ELF-1 (cell line): ENCODE measurements around the gene APOL4.
"Not testable (repeated sequence)": the region's sequence is repeated elsewhere in the genome, so short reads cannot be mapped to it uniquely, and the experiment has no call there.

Source experiments
- DNase-seq: peaks from one replicate; pipeline ENCODE4 v3.0.0-alpha.2; 2016; ENCODE audit warnings: low read depth, low spot score

The APOL4 gene

DNA sequence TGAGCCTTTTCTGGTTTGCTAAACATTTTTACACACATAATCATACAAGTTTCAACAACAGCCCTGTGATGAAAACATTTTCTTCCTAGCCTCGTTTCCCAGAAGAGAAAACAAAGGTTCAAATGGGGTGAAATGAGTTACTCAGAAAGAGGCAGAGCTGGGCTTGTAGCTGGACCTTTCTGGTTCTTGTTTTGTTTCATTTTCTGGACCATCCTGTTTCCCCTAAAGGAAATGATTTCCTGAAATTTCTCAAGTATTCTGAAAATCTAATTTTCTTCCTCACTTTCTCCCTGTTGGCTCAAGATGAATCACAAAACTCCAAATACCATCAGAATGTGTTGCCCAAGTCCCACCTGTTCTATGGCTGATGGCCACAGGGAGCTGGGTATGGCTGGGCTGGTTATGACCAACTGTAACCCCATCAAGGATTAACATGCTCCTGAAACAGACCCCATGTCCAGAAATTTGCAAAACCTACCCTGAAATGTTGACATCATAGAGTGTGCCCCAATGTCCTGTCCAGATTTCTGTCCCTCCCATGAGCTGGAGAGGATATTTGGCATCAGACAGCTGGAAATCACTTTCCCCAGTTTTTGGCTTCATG, 6.7 kb upstream of the APOL4 start:
- DNase-seq = no peak

DNA sequence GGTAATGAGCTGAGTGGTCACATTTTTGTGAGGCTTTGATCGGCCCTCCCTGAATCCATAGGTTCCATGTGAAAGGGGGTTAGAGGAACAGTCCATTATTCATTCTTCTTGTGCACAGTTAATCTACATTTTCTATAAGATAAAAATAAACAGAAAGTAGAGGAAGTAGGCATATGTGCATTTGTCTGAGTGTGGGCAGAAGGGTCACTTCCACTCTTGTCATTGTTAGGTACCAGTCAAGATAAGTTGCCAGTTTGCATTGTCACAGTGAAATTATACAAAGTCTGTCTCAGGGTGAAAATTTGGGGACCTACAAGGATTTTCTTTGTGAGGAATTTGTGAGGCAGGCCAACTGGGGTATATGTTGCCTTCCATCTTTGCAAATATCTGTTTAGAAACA, 4.6 kb upstream of the APOL4 start:
- DNase-seq = no peak

DNA sequence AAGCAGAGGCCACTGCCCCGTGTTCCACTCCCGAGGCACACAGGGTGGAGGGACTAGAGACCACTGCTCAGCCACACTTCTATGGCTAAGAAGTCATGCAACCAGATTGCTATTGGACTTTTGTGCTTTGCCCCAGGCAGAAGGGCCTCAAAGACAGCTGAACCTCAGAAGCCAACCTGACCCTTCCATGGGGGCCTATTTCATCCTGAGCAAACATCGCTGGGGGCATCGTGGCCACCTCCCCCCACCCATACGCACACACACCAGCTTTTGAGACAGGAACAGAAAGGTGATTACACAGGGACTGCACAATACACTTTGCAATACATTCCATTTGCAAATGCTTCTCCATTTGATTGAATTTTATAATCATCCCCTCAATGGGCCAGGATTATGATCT, 4.0 kb upstream of the APOL4 start:
- not testable (repeated sequence) for DNase-seq

DNA sequence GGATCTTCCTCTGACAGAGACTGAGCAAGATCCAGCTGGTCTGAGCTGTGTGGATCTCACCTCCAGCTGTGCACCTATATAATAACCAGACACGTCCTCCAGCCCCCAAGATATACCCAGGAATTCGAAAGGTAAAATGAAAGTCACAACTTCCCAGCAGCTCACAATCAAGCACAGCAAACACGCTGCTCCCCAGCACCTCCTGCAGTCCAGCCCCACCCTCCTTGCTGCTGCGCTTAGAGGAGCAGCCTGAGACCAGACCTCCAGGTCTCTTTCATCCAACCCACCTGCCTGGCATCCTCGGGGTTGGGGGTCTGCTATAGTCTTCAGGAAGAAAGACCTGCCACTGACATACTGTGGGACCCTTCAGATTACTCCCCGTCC, 3.0 kb upstream of the APOL4 start:
- no peak for DNase-seq

DNA sequence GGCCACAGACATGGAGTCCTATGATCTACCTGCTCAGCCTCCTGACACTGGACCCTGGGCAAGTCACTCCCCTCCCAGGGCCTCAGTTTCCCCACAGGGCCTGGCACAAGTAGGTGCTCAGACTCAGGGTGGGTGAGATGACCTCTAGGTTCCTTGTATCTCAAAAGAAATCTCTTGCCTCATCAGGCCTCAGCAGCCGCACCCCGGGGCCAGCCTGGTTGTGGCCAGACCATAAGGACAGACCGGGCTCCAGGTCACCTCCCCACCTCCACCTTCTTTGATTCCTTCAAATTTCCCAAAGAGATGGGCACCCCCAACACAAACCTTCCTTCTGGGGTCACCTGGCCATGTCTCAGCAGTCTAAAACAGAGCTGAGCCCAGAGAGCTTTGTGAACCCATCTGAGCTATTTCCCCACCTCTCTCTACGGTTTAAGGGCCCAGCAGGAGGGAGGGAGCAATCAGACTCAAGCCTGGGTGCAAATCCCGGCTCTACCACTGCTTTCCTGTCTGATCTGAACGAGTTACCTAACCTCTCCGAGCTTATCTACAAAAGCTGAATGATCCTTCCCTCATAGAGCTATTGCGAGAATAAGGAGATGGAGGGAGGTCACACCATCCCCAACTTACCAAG, 2.5 kb upstream of the APOL4 start:
- no peak for DNase-seq

DNA sequence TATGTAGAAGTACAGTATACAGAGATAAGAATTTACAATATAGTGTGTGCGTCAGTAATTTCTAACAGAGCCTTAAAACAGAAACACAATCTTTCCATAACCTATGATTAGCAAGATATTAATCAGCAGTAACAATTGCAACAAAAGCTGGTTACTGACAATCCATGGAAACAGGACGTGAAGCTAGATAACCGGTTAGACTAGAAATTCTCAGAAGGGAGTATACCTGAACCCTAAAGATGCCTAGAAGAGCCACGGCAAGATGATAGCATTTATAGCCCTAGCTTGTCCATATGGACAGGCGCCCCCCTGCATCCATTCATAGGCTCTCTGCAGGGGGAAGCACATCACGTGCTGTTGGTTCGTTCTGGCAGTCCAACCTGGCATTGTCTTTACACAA, 1.8 kb upstream of the APOL4 start:
- not testable (repeated sequence) for DNase-seq

DNA sequence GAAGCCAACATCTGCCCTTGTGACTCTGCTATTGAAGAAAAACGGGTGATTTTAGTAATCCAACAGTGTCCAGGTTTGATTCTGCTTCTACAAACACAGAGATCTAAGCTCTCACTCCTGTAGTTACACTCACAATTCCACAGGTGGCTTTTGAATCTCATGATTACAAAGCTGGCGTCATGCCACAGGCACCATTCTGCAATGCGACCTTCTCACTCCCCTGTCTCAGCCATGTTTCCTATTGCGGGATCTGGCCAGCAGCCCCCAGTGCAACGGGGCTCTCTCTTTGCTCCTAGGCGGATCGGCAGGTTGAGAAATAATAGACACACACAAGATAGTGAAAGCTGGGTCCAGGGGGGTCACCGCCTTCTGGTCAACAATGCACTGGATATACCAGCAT, 1.3 kb upstream of the APOL4 start:
- DNase-seq = not testable (repeated sequence)

DNA sequence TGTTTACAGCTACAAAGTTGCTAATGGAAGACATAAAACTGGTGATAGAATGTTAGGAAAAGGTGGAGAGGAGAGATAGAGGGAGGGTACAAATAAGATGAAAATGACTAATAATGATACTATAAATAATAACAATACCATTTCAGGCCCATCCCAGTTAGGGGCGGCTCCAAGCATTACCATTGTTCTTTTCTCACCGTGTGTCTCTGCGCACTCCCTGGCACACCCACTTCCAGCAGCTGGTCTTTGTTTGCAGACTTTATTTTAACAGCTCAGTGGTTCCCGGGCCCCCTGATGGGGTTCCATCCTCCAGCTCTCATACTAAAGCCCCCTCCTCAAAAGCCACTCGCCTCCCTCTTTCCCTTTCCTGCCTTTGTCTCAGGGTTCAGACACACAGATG, 584 bp downstream of the APOL4 start:
- not testable (repeated sequence) for DNase-seq

DNA sequence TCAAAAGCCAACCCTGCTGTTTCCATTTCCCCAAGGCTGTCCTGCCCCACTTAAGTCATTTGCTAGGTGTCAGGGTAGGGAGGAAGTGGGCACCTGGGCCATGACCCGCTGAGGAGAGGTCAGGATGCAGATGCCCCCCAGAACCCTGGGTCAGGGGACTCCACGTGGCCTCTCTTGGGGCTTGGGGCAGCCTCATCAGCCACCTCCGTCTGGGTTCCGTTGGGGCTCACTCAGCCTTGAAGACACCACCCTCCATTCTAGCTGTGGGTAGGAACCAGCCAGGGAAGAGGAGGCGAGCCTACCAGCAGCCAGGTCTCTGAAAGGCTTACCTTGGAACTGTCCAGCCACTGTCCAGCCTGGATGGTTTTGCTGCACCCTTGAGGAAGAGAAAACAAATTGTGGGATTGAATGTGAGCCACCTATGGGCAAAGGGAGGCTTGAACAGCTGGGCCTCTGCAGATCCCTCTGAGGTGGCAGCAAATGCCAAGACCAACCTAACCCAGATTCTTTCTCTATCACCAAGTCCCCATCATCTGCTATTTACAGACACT, 2.5 kb downstream of the APOL4 start:
- DNase-seq = peak; percentile 14

DNA sequence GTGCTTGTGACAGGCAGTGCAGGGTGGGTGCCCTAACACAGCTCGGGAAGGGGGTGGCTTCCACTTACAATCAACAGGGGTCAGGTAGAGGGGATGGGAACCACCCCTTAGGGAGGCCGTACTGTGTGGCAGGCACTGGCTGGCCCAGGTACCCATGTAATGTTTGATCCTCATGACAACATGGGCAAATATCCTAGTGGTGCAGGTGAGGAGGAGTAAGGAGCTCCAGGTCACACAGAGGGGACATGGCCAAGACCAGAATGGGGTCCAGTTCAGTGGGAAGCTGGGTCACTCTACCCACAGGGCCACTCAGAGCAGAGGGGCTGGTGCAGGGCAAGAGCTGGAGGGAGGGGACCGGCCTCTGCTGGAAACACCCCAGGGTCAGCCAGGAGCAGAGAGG, 3.1 kb downstream of the APOL4 start:
- no peak for DNase-seq

DNA sequence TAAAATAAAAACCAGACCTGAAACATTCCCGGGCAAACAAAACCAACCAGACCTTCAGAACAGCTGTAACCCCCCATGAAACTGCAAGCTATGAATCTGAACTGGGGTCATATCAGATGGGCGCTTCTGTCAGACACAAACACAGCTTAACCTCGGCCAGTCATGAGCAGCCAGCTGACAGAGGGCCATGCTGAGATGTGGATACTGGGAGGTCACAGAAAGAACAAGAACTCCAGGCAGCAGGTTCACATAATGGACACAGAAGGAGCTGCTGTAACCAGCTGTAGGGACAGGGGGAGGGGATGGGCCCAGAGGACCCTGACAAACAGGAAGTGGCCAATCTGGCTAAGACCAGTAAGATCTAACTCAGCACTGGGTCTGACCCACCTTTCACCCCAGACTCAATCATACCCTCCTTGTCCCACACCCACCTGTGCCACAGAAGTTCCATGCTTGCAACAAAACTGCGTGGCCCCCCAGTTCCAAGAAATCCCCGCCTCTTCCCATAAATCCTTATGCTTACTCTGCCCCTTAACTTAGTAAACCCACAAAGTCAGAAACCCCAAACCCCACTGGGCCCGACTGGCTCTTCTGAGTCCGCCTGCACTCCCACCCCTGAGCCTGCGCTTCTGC, 4.0 kb downstream of the APOL4 start:
- DNase-seq = peak; percentile 36

DNA sequence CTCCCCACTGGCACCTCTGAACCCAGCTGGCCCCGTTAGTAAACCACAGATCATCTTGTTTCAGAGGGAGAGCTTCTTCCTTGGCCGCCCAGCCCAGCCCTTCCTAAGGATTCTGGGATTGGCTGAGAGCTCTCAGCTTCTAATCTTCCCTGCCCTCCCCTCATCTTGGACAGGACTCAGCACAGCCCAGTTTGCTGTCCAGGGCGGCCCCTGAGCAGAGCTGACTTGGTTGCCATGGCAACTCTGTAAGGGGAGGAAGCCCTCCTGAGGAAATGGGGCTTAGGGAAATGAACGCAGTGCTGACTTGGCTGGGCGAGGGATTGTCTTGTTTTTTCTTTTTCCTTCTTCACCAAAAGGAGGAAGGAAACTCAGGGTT, 4.6 kb downstream of the APOL4 start:
- DNase-seq = peak; percentile 77

DNA sequence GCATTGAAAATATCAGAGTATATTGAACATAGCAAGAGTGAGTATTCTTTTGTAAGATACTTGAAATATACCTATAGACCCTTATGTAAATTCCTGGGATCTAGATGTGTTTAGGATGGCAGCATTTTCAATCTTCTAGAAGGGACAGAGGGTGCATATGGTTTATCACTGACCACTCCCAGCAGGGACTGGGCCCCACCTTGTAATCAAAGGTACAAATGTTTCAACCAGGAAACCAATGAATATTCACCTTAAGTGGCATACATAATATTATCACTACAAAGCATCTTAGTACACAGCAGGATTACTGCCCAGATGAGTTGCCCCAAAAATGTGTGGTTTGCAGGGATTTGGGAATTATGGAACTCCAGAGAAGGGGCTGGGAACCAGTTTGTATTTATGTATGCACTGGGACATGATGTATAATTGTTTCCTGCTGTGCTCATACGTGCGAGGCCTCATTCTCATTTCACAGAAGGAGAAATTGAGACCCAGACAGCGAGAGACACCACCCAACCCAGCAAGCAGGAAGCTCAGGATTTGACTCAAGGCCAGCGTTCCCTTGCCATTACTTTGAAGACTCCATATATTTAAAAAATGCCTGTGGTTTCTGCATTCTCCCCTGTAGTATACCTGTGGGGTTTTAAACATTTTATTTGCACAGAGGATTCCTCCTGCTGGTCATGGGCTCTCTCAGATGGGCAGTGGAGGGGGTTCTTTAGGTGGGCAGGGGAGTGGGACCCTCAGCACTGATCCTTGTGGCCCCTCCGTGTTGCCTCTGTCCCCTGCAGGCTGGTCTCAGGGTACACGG, 5.2 kb downstream of the APOL4 start:
- no peak for DNase-seq

DNA sequence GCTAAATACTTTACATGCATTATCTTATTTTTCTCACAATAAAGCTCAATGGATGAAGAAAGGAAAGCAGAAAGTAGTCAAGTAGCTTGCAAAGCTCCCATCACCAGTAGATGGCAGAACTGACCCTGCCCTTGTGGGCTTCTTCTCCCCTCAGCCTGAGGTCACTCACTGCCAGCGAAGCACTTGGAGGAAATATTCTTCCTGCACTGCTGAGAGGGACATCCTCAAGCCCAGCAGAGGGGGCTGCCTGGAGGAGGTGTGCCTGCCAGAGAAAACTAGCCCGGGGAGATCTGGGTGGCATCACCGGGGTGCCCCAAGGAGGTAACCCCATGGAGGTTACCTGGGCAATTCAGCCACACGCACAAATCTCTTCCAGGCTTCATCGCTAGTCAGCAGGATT, 6.6 kb downstream of the APOL4 start:
- DNase-seq = peak; percentile 83

DNA sequence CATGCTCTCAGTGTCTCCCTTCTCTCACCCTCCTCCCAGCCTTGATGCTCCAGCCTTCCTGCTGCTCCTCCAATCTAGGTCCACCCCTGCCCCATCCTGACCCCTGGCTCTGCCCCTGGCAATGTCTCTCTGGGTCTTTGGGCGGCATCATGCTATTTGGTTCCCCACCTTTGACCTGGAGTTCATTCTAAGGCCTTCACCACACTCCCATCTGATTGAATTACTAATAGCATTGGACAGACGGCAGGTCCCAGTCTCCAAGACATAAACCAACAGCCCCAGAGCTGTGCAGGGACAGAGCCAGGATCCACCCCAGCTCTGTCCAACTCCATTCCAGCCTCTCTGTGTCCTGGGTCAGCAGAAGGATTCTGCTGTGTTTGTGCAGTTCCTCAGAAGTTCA, 7.2 kb downstream of the APOL4 start:
- DNase-seq = no peak

DNA sequence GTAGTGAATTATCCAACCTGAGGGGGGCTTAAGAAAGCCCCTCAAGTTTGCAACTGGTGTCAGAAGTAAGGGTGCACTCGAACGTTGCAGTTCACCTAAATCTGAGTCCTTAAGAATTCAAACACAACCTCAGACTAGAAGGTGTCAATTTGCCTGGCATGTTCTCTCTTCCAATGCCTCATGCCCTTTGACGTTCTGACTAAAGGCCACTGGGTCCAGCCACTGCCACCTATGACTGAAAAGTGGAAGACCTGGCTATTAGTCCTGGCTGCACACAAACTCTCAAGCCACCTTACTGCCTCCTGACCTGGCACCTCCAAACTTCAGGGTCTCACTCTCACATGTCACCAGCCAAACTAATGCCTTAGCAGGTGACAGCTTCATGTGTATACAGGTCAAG, 8.0 kb downstream of the APOL4 start:
- no peak for DNase-seq

DNA sequence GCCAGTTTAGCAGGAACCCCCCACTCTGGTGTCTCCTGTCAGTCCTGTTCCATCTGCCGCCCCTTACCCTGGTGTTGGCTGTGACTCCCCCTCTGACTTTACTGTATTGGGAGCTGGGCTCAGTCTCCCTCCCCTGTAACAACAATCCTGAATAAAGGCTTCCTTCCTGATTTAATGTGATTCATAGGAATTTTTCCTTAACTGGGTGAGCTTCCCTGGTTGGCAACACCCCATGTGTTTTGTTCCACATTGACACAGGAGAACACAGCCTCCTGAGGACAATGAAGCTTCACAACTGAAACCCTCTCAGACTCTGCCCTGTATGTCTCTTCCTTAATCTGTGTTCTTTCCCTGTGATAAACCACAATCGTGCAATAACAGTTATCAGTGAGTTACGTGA, 8.4 kb downstream of the APOL4 start:
- no peak for DNase-seq

DNA sequence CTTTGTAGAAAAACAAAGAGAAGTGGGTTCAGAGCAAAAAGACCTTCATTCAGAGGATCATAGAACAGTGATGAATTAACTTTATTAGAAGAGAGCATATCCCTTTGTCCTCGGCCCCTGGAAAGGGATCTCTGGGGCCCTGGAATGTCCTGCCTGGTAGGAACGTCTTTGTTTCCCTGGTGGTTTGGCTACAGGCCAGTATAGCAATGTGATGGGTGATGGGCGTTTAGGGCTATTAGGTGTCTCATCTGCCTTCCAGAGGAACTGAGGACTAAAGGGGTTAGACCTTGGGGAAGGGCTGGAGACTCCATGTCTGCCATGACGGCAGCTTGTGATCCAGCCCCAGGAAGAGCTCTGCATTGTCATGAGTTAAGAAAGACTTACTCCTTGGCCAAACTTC, 9.1 kb downstream of the APOL4 start:
- DNase-seq = no peak

DNA sequence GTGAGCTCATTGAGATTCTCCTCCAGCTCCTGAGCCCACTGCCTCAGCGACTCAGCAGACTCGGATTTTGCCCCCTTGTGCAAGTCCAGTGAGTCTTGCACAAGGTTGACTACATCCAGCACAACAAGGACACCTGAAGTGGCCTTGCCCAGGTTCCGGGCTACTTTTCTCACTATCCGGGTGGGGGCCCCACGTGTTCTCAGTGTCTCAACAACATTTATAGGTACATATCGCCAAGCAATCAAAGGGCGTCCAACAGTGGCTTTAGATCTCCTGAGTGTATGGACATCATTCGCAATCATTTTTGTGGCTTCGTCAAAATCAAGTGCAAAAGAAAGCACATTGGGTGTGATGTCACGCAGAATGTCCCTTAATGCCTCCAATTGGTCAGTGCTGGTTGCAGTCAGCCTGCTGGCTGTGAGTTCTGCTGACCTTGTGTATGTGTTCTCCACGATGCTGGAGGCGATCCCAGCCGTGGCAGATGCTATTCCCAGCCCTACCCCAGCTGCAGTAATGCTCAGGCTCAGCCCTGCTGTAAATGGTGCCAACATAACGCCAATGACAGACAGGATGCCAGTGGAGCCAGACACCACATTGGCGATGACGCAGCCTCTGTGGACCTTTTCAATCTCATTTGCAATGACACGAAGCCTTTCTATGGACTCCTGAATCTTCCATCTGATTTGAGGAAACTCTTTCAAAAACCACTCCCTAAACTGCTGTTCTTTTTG, 10.3 kb downstream of the APOL4 start:
- DNase-seq = no peak

DNA sequence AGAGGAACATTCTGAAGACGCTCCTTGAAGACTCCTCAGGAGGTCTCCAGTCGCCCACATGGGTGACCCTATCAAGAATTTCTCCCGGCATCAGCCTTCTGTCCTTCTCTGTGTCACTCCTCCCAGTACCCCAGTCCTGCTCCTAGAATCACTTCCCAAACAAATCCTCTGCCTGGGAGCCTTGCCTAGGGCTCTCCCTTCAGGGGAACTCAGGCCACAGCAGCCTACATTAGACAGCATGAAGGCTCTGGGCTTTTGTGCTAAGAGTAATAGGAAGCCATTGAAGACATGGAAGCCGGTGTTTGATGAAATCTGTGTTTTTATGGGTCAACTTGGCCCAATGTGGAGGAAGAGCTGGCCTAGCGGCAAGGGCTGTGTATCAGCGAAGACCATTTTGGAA, 13.7 kb downstream of the APOL4 start:
- DNase-seq = not testable (repeated sequence)

DNA sequence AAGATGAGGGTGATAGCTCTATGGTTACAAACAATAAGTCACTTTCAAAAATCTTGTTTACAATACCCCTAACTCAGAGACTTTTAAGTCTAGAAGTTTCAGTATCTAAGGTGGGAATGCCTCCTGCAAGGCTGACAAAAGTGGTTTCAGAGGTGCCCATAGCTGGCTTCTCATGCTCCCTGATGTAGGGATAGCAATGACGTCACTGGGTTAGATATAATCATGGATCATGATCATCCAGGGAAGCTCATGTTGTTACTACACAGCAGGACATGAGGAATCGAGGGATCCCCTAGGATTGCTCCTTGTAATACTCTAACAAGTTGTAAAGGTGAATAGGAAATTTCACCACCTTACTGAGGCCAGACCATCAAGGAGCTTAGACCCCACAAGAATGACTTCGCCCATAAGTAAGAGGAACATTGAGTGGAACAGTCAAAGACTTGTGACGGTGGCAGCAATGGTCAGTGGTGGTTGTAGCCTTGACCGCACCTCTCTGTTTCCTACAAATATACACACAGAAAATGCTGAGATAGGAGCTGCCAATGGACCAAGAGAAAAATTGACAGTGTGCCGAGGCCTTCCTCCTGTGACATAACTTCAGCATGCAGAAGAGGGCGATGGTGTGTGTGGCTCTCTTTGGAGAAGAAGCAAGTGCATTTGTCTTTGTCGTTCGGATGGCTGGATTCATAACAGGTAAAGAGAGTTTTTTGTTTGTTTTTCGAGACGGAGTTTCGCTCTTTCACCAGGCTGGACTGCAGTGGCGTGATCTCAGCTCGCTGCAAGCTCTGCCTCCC, 15.6 kb downstream of the APOL4 start:
- no peak for DNase-seq
